Activated CD4-positive, alpha-beta memory T cell treated with anti-CD3 and anti-CD28 coated beads, Interleukin-2, amount 10 ng/mL, durations not matched to agents 7 days and 5 days (primary cell): ENCODE data around the gene SND1. TPM values are rescaled to one million over a fixed set of nuclear protein-coding genes. Genes with fewer than 3 reads are reported as not detected.

ENCODE experiments used
- CTCF ChIA-PET: fragments of 350-600 bp; sonication (Branson Sonifier 250); formaldehyde crosslinking; loops from one replicate; lab custom pipeline; 2021; ENCODE audit warnings: antibody characterized with exemption, inconsistent platforms; lab: Charles Lee
- POLR2A ChIA-PET: fragments of 350-600 bp; sonication (Branson Sonifier 250); formaldehyde crosslinking; loops from one replicate; lab custom pipeline; 2021; ENCODE audit warnings: antibody characterized with exemption; lab: Charles Lee
- DNase-seq: peaks from one replicate; pipeline ENCODE4 v3.0.0-alpha.2; 2020
- H3K27ac Mint-ChIP-seq: one replicate; pipeline ENCODE4 v1.8.0; 2021; ENCODE audit warnings: mild to moderate bottlenecking, mixed read lengths
- H3K27me3 Mint-ChIP-seq: one replicate; pipeline ENCODE4 v1.8.0; 2021; ENCODE audit warnings: mixed read lengths
- H3K36me3 Mint-ChIP-seq: one replicate; pipeline ENCODE4 v1.8.0; 2021; ENCODE audit warnings: low read depth, mixed read lengths
- H3K4me1 Mint-ChIP-seq: one replicate; pipeline ENCODE4 v1.8.0; 2021; ENCODE audit warnings: mixed read lengths
- H3K4me3 Mint-ChIP-seq: one replicate; pipeline ENCODE4 v1.8.0; 2021; ENCODE audit warnings: mild to moderate bottlenecking, mixed read lengths
- H3K9me3 Mint-ChIP-seq: one replicate; pipeline ENCODE4 v1.8.0; 2021; ENCODE audit warnings: mixed read lengths
- total RNA-seq, 2 experiments: library from RNA; stranded (reverse); gene quantifications; one replicate each; pipeline ENCODE4 v1.2.3, GENCODE V29; 2021

Gene SND1
- total RNA-seq, 2 experiments from 2014 or later = 171 to 175 TPM

GRCh38 chr7:128037081-128037480 lies 385.1 kb downstream of the SND1 start:
- H3K27me3 Mint-ChIP-seq = peaks cover 6% of the 10 kb centered on the region
- H3K4me3 Mint-ChIP-seq = no peak overlapping the region
- peaks cover 4% of the 10 kb centered on the region for H3K4me1 Mint-ChIP-seq
- no peak overlapping the region for H3K27ac Mint-ChIP-seq
- H3K9me3 Mint-ChIP-seq = no peaks in the 10 kb centered on the region
- POLR2A ChIA-PET = no interaction called here
- CTCF ChIA-PET = no interaction called here
- DNase-seq = no peak
- H3K36me3 Mint-ChIP-seq = no peaks in the 10 kb centered on the region

GRCh38 chr7:128037880-128038619 lies 386.1 kb downstream of the SND1 start:
- CTCF ChIA-PET = no interaction called here

GRCh38 chr7:128039544-128039953 lies 387.6 kb downstream of the SND1 start:
- H3K36me3 Mint-ChIP-seq = peaks cover 1% of the 10 kb centered on the region
- POLR2A ChIA-PET = no interaction called here
- H3K9me3 Mint-ChIP-seq = no peaks in the 10 kb centered on the region
- DNase-seq = no peak
- no peak overlapping the region for H3K27ac Mint-ChIP-seq
- CTCF ChIA-PET = no interaction called here
- no peaks in the 10 kb centered on the region for H3K27me3 Mint-ChIP-seq
- H3K4me1 Mint-ChIP-seq = peaks cover 7% of the 10 kb centered on the region
- H3K4me3 Mint-ChIP-seq = no peak overlapping the region

More at GRCh38 chr7:128037880-128038619, 386.1 kb downstream of the SND1 start:
- Mint-ChIP-seq H3K27me3 (peaks cover 4% of the 10 kb centered on the region), H3K36me3 (no peaks in the 10 kb centered on the region), H3K9me3 (no peaks in the 10 kb centered on the region), H3K4me1 (peaks cover 2% of the 10 kb centered on the region), H3K4me3 (no peak overlapping the region), H3K27ac (no peak overlapping the region)
- DNase-seq = no peak
- POLR2A ChIA-PET = no interaction called here

- Mint-ChIP-seq H3K27me3 (no peaks in the 10 kb centered on the region), H3K4me3 (no peak overlapping the region), H3K4me1 (peaks cover 12% of the 10 kb centered on the region), H3K27ac (no peak overlapping the region), H3K36me3 (peaks cover 2% of the 10 kb centered on the region), H3K9me3 (no peaks in the 10 kb centered on the region)
- POLR2A ChIA-PET = no interaction called here
- no peak for DNase-seq
- CTCF ChIA-PET = no interaction called here
These were observed 388.2 kb downstream of the SND1 start for GRCh38 chr7:128040205-128040604.

GRCh38 chr7:128041203-128041602 lies 389.2 kb downstream of the SND1 start:
- DNase-seq = no peak
- Mint-ChIP-seq H3K27me3 (no peaks in the 10 kb centered on the region), H3K4me1 (peaks cover 17% of the 10 kb centered on the region), H3K27ac (no peak overlapping the region), H3K36me3 (peaks cover 2% of the 10 kb centered on the region), H3K9me3 (no peaks in the 10 kb centered on the region), H3K4me3 (no peak overlapping the region)
- CTCF ChIA-PET = no interaction called here
- POLR2A ChIA-PET = no interaction called here

- Mint-ChIP-seq H3K4me1 (peaks cover 17% of the 10 kb centered on the region), H3K27ac (no peak overlapping the region), H3K36me3 (peaks cover 2% of the 10 kb centered on the region), H3K9me3 (no peaks in the 10 kb centered on the region), H3K27me3 (no peaks in the 10 kb centered on the region), H3K4me3 (no peak overlapping the region)
- no peak for DNase-seq
- CTCF ChIA-PET = no interaction called here
- POLR2A ChIA-PET = interaction anchor here (1.0 kb wide), 1 partner anchor 16 kb away, joined by 3 read pairs; no protein-coding TSS in a partner anchor
These were observed 390.0 kb downstream of the SND1 start for GRCh38 chr7:128042012-128042411.

- Mint-ChIP-seq H3K36me3 (peaks cover 5% of the 10 kb centered on the region), H3K27ac (no peak overlapping the region), H3K4me3 (no peak overlapping the region), H3K4me1 (peaks cover 17% of the 10 kb centered on the region), H3K9me3 (no peaks in the 10 kb centered on the region), H3K27me3 (no peaks in the 10 kb centered on the region)
- ChIA-PET POLR2A (no interaction called here), CTCF (no interaction called here)
- DNase-seq = no peak
These were observed 392.1 kb downstream of the SND1 start for GRCh38 chr7:128044064-128044463.

- Mint-ChIP-seq H3K36me3 (peaks cover 5% of the 10 kb centered on the region), H3K9me3 (no peaks in the 10 kb centered on the region), H3K27ac (no peak overlapping the region), H3K4me3 (no peak overlapping the region), H3K4me1 (peaks cover 17% of the 10 kb centered on the region), H3K27me3 (no peaks in the 10 kb centered on the region)
- POLR2A ChIA-PET = no interaction called here
- CTCF ChIA-PET = interaction anchor here (0.9 kb wide), 1 partner anchor 10 kb away, joined by 3 read pairs; no protein-coding TSS in a partner anchor
- DNase-seq = no peak
These were observed 393.2 kb downstream of the SND1 start for GRCh38 chr7:128045158-128045557.

GRCh38 chr7:128045766-128046165 lies 393.8 kb downstream of the SND1 start:
- DNase-seq = no peak
- Mint-ChIP-seq H3K4me3 (no peak overlapping the region), H3K36me3 (peaks cover 5% of the 10 kb centered on the region), H3K9me3 (no peaks in the 10 kb centered on the region), H3K4me1 (peaks cover 17% of the 10 kb centered on the region), H3K27ac (no peak overlapping the region), H3K27me3 (no peaks in the 10 kb centered on the region)
- POLR2A ChIA-PET = no interaction called here
- CTCF ChIA-PET = interaction anchor here (0.6 to 1.1 kb wide), 3 partner anchors 10 to 282 kb away, joined by 3 read pairs; no protein-coding TSS in a partner anchor

GRCh38 chr7:128052404-128052803 lies 400.4 kb downstream of the SND1 start:
- H3K27ac Mint-ChIP-seq = no peak overlapping the region
- H3K36me3 Mint-ChIP-seq = peaks cover 3% of the 10 kb centered on the region
- no peak for DNase-seq
- H3K9me3 Mint-ChIP-seq = no peaks in the 10 kb centered on the region
- ChIA-PET CTCF (no interaction called here), POLR2A (no interaction called here)
- H3K4me3 Mint-ChIP-seq = no peak overlapping the region
- H3K27me3 Mint-ChIP-seq = no peaks in the 10 kb centered on the region
- peaks cover 11% of the 10 kb centered on the region for H3K4me1 Mint-ChIP-seq

GRCh38 chr7:128053023-128053422 lies 401.0 kb downstream of the SND1 start:
- Mint-ChIP-seq H3K27me3 (no peaks in the 10 kb centered on the region), H3K4me3 (no peak overlapping the region), H3K36me3 (peaks cover 3% of the 10 kb centered on the region), H3K9me3 (no peaks in the 10 kb centered on the region), H3K27ac (no peak overlapping the region), H3K4me1 (peaks cover 15% of the 10 kb centered on the region)
- ChIA-PET CTCF (no interaction called here), POLR2A (no interaction called here)
- no peak for DNase-seq

GRCh38 chr7:128053991-128054390 lies 402.0 kb downstream of the SND1 start:
- ChIA-PET POLR2A (no interaction called here), CTCF (no interaction called here)

GRCh38 chr7:128054511-128054910 lies 402.5 kb downstream of the SND1 start:
- Mint-ChIP-seq H3K4me1 (peaks cover 28% of the 10 kb centered on the region), H3K27ac (no peak overlapping the region), H3K9me3 (no peaks in the 10 kb centered on the region), H3K4me3 (no peak overlapping the region), H3K27me3 (no peaks in the 10 kb centered on the region), H3K36me3 (peaks cover under 1% of the 10 kb centered on the region)
- ChIA-PET CTCF (interaction anchor here (1.5 kb wide), 1 partner anchor 9 kb away, joined by 3 read pairs; no protein-coding TSS in a partner anchor), POLR2A (no interaction called here)
- no peak for DNase-seq

More at GRCh38 chr7:128053991-128054390, 402.0 kb downstream of the SND1 start:
- Mint-ChIP-seq H3K4me3 (no peak overlapping the region), H3K4me1 (peaks cover 23% of the 10 kb centered on the region), H3K36me3 (peaks cover under 1% of the 10 kb centered on the region), H3K27me3 (no peaks in the 10 kb centered on the region), H3K9me3 (no peaks in the 10 kb centered on the region), H3K27ac (no peak overlapping the region)
- DNase-seq = no peak

- Mint-ChIP-seq H3K27ac (no peak overlapping the region), H3K9me3 (no peaks in the 10 kb centered on the region), H3K27me3 (no peaks in the 10 kb centered on the region), H3K36me3 (peaks cover 4% of the 10 kb centered on the region), H3K4me3 (no peak overlapping the region), H3K4me1 (peaks cover 35% of the 10 kb centered on the region)
- DNase-seq = no peak
- ChIA-PET CTCF (interaction anchor here (1.5 kb wide), 1 partner anchor 10 kb away, joined by 3 read pairs; no protein-coding TSS in a partner anchor), POLR2A (no interaction called here)
These were observed 403.6 kb downstream of the SND1 start for GRCh38 chr7:128055637-128056036.
